Transverse colon (tissue), 4 donors: Measurements from ENCODE around the gene HPGDS.

Source experiments
- EP300 ChIP-seq: sonication (generic); formaldehyde crosslinking; IDR thresholded peaks from one replicate; pipeline ENCODE4 v1.6.1; 2017; ENCODE audit warnings: antibody characterized with exemption, low read depth
- POLR2A ChIP-seq: fragments of 450-650 bp; IDR thresholded peaks from one replicate; pipeline ENCODE4 v1.6.1; 2016; ENCODE audit warnings: antibody characterized with exemption, mild to moderate bottlenecking, moderate library complexity
- POLR2AphosphoS5 ChIP-seq, 3 donors: sonication (generic); formaldehyde crosslinking; IDR thresholded peaks; one replicate each; pipeline ENCODE4 v1.6.1; 2016; ENCODE audit warnings: antibody characterized with exemption in 3 of 3
- TF ChIP-seq, protein P1 (sequence below), 5 experiments: fragments of 200-600 bp in 3 of 5; fragments of 450-650 bp in 2 of 5; sonication (generic) in 3 of 5; IDR thresholded peaks; 1 replicate in 2 of 5; 2 replicates in 3 of 5; pipeline ENCODE4 v1.5.1; 2016 to 2017; ENCODE audit warnings: antibody characterized with exemption in 5 of 5, inconsistent platforms in 3 of 5, mild to moderate bottlenecking in 2 of 5, moderate library complexity in 1 of 5

DNA sequence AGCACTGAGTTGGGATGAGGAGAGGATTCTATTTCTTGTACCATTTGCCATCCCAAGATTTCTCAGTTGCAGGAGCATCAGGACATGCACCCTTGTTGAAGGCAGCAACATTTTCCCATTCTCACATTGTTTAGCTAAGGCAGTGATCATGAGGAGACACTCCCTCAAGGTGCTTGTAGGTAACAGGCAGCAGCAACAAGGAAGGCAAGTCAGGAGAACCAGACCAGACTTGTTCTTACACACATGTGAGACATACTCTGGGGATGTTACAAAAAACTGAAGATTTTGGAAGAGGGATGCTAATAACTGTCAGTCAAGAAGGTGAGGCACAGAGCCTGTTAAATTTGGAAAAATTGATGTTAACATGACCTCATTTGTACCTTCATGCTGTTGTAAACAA is 15.5 kb upstream of the HPGDS start:
- no peak for TF ChIP-seq POLR2AphosphoS5 (IDR thresholded peaks at IDR 0.05)
- TF ChIP-seq, protein P1, sequence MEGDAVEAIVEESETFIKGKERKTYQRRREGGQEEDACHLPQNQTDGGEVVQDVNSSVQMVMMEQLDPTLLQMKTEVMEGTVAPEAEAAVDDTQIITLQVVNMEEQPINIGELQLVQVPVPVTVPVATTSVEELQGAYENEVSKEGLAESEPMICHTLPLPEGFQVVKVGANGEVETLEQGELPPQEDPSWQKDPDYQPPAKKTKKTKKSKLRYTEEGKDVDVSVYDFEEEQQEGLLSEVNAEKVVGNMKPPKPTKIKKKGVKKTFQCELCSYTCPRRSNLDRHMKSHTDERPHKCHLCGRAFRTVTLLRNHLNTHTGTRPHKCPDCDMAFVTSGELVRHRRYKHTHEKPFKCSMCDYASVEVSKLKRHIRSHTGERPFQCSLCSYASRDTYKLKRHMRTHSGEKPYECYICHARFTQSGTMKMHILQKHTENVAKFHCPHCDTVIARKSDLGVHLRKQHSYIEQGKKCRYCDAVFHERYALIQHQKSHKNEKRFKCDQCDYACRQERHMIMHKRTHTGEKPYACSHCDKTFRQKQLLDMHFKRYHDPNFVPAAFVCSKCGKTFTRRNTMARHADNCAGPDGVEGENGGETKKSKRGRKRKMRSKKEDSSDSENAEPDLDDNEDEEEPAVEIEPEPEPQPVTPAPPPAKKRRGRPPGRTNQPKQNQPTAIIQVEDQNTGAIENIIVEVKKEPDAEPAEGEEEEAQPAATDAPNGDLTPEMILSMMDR (IDR thresholded peaks at IDR 0.05), result no peak
- no peak for TF ChIP-seq POLR2A
- no peak for TF ChIP-seq EP300
